NCI-H2196 (cell line): ENCODE results near the gene SYNE2.
"Not testable (repeated sequence)": the region's sequence is repeated elsewhere in the genome, so short reads cannot be mapped to it uniquely, and the experiment has no call there.

ENCODE experiments used
- DNase-seq: peaks from one replicate; lab custom pipeline; 2025; ENCODE audit not compliant: unreplicated experiment; lab: John Stamatoyannopoulos, UW

Gene SYNE2

DNA sequence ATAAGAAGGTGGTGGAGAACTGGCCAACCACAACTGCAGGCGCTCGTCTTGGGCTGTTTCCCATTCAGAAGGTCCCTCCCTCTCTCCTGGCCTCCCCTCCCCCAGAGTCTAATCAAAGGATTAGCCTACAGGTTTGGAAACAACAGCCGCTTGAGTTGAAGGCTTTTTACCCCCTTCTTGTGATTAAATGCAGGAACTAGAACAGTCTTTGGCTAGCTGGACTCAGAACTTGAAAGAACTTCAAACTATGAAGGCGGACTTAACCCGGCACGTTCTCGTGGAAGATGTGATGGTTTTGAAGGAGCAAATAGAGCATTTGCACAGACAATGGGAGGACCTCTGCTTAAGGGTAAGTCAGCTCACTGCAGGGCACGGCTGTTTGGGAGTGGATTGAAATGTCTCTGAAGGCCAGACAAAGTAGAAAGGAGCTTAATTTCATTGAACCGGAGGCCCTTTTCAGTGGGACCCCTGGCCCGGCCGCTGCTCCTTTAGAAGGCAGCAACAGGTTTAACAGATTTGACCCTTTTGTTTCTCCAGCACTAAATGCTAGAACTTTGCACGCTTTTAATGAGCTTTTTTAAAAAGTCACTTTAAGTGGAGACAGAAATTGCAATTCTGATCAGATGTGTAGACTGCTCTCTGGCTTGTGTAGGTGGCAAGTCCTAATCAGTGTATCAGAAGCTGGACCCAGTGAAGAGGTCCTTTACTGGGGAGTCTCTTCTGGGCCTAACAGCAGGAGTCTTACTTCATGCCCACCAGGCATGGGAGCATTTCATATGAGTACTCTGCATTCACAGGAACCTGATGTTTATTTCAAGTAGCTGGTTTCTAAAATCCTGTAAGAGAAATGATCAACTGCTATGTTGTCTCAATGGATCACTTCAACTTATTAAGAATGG lies 333.7 kb downstream of the SYNE2 start:
- no peak for DNase-seq

DNA sequence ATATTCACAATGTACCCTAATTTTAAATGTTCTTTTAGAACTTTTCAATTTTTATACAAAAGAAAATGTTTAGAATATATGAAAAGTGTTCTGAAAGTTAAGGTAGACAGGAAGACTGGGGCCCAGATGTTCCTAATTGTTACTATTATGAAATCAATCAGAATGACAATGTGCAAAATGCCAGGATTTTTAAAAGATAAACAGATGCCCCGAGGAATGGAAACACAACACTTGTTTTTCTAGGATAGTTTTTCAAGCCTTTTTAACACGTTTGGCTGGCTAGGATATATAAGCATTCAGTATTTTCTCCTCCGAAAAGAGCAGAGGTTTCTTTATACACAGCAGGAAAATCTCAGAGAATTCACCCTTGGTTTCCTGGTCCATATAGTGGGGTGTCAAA lies 334.5 kb downstream of the SYNE2 start:
- DNase-seq: no peak

DNA sequence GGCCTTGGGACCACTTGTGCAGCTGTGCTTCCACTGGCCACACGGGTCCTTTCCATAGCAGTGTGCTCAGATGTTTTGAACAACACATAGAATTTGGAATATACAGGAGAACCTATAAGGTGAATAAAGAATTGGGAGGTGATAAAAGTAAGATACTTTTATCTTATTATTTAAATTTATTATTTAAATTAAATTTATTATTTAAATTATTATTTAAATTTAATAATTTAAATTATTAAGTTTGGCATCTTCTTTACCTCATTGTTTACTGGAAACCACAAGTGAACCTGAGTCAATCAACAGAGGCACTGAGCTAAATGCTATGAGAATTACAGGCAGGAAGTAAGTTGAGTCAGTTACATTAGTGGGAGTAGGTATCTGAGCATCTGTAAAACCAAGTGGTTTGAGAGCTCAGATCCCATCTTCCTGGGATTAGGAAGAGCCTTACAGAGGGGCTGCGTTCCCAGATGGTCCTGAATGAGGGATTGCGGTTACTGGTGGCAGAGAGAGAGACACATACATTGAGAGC lies 338.2 kb downstream of the SYNE2 start:
- DNase-seq: no peak

DNA sequence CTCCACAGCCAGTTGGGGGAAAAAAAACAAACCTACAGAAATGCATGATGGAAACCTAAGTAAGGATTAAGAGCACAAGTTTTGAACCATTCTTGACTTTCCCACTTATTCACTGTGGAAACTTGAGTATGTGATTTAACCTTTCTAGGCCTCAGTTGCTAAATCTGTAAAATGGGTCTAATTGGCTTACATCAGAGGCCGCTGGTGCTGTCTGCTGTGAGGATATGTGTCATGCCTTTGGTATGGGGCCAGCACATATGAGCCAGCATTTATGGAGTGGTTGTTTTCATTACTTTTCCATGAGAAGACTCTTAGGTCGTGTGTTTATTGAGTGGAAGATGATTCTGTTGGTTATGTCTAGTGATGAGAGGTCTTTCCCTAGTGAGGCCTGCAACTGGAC lies 339.0 kb downstream of the SYNE2 start:
- no peak for DNase-seq

DNA sequence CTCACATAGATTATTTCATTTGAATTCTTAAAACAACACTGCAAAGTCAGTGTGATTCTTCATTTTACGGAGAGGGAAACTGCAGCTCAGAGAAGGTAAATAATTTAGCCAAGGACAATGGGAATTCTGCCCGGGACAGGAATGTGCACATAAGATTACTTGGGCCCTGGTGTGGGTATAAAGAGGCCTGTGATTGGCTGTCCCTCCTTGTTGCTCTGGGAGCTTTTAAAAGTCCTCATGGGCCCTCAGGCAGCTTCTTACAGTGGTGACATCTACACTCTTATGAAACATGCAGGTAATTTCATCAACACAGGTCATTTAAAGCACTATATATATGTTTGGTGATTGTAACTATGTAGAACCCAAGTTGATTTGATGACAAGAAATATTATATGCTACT lies 341.0 kb downstream of the SYNE2 start:
- DNase-seq: no peak

DNA sequence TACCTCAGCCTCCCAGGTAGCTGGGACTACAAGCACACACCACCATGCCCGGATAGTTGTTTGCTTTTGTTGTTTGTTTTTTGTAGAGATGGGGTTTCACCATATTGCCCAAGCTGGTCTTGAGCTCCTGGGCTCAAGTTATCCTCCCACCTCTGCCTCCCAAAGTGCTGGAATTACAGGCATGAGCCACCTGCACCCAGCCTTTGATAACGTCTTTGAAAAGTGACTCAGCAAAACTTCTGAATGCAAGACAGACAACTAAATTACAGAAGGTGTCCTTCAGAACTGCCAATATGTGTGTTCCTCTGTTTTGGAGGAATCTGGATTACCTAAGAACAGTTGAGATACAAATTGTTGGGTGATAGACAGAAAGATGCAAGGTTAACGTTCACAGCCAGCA lies 341.6 kb downstream of the SYNE2 start:
- no peak for DNase-seq

DNA sequence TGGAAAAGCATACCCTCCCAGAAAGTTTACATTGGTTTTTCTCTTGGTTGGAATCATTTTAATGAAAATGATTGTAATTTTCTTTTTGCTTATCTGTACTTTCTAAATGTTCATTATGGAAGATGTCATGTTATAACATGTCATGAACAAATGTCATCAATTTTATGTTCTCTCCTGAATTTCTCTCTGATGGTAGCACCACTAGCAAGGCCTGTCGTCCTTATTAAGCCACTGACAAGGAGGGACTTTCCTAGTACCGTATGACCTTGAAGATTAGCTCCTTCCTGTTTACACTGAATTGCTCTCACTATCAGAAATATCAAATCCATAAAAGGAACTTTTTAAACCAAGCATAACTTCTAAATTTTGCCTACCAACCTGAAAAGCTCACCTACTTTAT lies 342.4 kb downstream of the SYNE2 start:
- DNase-seq: no peak

DNA sequence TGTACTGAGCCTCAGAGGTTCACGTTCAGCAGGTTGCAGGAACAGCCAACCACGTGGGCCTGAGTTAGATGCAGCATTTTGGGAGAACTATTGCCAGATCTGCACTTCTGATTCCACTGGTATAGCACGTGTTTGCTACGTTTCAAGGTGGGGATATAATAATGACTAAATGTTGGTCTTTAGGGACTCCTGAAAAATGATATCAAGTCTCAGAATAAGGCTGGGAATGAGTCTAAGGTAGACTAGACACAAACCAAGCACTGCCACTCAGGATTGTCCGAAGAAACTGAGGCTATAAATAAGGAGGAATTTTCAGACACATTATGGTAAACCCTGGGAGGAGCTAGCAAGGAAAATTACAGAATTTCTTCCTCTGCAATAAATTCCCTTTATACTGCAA lies 343.3 kb downstream of the SYNE2 start:
- DNase-seq: no peak

DNA sequence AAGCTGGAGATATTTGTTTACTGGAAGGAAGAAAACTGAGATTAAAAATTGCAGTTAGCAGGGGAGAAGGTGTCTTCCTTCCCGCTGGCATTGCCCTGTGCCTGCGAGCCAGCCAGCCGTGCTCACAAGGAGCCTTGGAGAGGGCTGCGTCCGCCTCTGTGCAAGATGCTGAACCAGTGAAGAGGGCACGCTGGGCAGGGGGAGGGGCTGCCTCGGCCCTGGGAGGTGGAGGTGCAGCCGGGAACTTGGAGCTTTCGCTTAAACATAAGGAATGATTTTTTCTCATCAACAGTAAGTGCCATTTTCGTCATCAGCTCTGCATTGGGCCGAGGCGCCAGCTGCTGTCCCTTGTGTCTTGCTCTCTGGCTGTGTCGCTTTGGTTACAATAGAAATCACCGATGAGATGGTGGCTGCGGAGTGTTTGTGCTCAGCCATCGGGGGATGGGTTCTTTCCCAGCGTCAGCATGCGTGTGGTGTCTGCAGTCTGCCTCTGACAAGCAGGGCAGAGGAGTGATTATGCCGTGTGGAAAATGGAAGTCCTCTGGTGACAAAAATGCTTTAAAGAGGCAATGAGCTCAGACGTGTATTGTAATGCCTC lies 344.1 kb downstream of the SYNE2 start:
- no peak for DNase-seq

DNA sequence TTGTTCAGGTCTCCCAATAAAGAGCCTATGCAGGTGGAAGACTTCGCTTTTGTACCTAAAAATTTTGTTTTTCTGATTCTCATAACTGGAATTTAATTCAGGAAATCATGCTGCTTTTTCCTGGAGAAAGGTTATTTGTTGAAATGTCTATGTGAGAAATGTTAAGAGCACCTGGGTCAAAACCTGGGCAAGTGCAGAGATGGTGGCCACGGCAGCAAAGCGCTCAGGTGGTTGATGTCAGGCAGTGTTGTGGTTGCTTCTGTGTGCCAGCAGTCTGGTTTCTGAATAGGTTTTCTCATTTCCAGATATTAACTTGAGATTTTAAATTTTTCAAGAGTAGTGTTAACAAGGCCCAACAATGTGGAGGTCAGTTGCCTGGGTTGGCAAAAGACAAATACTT lies 345.2 kb downstream of the SYNE2 start:
- DNase-seq: no peak

DNA sequence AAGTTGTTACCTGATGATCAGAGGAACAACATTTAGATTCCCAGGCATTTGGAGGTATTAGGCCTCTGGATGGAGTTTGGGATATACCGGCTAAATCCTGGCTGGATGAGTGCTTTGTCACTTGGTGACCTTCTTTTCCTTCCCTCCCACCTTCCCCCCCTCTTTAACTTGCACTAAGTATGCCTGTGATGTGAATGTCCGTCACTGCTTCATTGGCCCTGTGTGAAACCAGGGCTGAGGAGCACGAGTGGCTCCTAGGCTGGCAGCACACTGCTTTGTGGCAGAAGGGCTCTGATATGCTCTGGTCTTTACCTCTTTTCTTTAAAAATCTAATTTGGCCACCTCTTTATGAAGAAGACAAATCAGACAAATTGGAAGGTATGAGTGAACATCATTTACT lies 345.7 kb downstream of the SYNE2 start:
- no peak for DNase-seq

DNA sequence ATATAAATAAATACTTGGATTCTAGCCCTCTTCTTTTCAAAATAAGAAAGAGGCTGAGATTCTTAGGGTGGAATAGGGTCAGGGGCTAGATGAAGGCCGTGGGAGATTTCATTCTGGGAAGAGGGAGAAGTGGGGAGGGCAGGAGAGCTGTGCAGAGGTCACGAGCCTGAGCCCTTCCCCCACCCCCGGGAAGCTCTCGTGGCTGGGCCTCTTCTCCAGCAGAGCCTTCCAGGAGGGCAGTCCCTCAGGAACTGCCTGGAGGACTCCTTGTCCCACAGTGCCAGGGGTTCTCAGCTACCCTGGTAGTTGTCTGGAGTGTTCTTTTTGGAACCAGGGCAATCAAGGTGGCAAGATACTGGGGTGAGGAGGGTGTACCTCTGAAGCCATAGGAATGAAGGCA lies 347.4 kb downstream of the SYNE2 start:
- DNase-seq: no peak

DNA sequence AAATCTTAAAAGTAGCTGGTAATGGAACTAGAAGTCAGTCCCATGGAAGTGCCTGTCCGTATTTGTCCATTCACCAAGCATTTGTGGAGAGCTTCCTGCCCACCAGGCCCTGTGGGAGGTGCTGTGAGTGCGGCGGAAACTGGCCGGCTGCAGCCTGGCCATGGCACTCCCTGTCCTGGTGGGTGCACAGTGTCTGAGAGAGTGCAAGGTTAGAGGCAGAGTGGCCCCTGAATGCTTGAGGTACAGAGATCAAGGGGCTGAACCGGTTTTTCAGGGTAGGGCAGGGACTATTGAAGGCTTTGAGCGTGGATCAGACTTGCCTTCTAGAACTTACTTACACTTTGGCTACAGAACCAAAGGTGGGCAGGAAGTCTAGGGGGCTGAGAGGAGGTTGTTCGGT lies 348.5 kb downstream of the SYNE2 start:
- DNase-seq: no peak

DNA sequence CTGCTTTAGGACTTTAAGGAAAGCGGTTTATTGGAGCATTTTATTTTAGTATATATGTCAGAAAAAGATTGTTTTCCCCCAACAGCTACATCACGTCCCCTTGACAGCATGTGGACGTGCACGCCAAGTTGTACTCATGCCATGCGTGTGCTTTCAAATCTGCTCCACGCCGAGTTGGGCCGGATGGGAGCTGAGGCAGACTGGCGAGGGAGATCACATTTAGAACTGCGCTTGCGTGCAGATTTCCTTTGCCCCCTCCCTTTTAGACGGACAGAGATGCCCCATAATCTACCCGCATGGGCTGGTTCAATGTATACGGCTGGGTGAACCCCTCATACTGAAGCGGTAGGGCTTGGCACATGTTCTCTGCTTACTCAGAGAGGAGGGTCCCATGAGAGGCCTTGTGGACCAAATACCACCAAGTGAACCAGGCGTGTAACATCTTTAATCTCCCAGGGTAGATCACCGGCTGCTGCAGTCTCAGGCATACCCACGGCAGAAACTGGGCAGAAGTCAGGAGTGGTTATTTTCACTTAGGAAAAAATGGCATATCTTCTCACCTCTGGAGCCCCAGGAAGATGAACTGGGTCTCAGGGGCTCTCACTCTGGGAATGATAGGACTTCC lies 349.2 kb downstream of the SYNE2 start:
- no peak for DNase-seq

DNA sequence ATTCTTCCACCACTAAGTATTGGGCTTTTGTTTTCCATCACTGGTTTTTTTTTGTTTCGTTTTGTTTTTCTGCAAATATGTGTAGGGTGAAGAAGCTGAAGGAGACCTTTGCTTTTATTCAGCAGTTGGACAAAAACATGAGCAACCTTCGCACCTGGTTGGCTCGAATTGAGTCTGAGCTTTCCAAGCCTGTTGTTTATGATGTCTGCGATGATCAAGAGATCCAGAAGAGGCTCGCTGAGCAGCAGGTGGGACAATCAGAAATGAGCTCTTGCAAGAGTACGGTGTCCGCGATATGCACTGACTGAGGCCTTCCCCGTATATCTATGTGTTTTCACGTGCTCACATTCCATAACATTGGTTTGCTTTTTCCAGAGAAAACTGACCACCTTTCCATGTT lies 349.9 kb downstream of the SYNE2 start:
- no peak for DNase-seq

DNA sequence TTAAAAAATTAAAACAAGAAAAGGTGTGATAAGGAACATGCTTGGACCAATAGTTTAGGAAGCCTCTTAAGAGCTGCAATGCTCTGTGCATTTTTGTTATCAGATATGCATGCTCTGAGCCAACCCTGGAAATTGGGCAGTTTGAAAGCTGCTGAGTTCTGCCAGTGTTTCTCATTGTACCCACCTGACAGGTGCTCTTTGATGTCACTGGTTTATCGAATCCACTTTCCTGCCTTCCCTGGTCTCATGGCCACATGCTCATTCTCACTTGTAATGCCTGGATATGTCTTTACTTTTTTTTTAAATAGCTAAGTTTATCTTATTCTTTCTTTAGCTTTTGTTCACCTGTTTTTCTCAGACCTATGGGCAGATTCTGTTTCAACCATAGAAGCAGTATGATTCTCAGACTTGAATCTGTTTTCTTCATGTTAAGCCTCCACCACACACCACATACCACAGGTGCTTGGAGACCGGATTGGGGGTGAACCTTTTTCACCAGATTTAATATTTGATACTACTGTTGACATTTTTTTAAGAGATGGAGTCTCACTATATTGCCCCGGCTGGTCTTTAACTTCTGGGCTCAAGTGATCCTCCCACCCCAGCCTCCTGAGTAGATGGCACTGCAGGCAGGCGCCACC lies 350.7 kb downstream of the SYNE2 start:
- DNase-seq: no peak

DNA sequence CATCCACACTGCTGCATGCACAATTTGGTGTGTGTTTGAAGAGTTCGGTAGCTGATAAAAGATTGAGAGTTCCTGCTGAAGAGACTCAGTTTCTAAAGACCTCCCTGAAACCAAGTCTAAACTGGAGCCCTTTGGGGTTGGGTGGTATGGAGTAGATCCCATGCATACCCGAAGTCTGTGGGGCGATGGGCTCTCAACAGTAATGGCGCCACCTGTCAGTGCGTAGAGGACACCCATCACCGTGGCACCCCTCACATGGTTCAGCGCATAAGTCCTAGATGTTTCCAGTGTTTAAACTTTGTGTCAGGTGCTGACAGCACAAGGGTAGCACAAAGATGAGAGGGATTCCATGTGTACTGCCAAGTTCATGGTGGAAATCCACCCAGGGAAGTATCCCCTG lies 355.5 kb downstream of the SYNE2 start:
- no peak for DNase-seq

DNA sequence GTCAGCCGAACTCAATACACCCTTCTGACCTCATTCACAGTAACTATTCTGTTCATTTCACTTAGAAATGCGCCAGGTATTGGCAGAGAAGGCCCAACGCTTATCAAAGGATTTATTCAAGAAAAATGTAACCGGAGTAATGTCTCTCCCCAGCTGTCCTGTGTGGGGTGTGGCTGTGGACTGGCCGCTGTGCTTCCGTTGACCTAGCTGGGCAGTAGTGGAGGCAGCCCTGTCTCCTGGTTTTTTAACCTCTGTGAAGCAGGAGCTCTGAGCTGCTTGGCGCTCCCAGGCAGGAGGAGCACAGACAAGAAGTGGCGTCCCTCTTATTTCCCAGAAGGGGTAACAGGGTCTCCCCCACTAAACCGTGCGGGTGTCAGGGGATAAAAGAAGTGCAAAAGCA lies 356.2 kb downstream of the SYNE2 start:
- DNase-seq: no peak

DNA sequence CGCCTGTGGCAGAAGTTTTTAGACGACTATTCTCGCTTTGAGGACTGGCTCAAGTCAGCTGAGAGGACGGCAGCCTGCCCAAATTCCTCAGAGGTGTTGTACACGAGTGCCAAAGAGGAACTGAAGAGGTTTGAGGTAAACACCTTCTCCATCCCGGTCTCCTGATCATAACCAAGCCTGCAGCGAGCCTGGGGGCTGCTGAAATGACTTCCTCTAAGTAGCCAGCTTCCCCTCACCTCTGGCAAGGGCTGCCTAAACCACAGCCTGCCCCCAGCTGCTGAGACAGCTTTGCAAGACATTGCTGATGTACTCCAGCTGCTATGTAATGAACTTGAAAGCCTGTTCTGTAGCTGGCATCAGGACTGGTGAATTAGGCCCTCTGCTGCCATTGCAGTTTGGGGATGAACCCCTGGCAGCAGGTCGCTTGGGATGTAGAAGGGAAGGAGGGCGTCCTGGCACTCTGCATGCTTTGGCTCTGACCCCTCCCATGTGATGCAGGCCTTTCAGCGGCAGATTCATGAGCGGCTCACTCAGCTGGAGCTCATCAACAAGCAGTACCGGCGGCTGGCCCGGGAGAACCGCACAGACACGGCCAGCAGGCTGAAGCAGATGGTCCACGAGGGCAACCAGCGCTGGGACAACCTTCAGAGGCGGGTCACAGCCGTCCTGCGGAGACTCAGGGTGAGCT lies 356.8 kb downstream of the SYNE2 start:
- no peak for DNase-seq

DNA sequence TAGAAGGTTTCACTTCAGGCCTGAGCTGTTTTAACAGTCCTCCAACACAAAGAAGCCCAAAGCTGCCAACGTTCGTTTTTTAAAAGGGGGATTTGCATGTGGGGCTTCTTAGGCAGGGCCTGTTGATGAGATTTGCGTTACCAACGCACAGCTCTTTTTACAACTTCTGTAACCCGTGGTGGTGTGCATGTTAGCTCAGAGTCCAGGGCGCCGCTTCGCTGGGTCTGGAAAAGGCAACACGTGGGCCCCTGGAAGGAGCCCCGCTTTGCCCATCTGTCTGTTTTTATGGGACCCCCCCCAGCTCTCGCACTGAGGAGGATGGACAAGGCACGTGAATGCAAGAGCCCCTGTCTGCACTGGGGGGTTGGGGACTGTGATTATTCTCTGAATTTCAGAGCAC lies 357.4 kb downstream of the SYNE2 start:
- DNase-seq: no peak

DNA sequence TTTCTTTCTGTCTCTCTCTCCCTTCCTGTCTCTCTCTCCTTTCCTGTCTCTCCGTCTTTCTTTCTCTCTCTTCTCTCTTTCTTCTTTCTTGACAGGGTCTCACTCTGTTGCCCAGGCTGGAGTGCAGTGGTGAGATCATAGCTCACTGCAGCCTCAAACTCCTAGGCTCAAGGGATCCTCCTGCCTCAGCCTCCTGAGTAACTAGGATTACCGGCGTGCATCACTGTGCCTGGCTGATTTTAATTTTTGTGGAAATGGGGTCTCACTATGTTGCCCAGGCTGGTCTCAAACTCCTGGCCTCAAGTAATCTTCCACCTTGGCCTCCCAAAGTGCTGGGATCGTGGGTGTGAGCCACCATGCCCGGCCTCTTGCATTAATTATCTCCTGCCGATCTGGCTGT lies 358.1 kb downstream of the SYNE2 start:
- DNase-seq: not testable (repeated sequence)
